ENCODE data around the gene CC2D1B. TPM values are rescaled to one million over a fixed set of nuclear protein-coding genes. Genes with fewer than 3 reads are reported as not detected.

Gene CC2D1B
- total and polyA plus RNA-seq, 2 of the 4 experiments (the other 2 are of a cell fraction) = 16.9 to 17.2 TPM

DNA sequence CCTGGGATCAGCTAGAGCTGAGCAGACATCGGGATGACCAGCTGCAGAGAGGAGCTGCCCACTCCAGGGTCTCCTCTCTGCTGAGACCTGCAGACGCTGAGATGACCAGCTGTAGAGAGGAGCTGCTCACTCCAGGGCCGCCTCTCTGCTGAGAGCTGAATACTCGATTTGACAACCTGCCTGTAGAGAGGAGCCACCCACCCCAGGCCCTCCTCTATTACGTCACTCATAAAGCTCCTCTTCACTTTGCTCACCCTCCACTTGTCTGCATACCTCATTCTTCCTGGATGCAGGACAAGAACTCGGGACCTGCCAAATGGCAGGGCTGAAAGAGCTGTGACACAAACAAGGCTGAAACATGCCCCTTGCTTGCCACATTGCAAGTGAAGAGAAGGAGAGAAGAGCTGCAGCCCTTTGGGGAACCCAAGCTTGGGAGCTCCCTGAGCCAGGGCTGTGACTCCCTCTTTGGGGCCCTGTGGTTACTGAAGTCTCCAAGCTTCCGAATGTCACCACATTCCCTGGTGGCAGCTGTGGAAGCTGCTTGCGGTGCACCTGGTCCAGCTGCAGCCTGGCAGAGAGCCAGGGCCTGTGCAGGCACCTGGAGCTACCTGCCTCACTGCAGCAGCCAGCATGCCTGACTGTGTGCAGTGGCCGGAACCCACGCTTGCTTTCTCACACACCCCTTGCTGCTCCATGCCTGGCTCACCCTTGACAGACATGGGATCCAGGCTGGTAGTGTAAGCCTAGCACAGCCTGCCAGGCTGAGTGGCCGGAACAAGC lies 59.6 kb downstream of the CC2D1B start:
- Histone ChIP-seq H3K4me3 (ENCODE audit: insufficient read depth, low read depth, low read length) (no peak overlapping the region), H2AK5ac (ENCODE audit: low read depth, low read length) (no peak overlapping the region), H2AK9ac (replicated peaks; ENCODE audit: low read depth, low read length, poor library complexity) (no peak overlapping the region), H2AFZ (replicated peaks; ENCODE audit: low read length, poor library complexity) (no peak overlapping the region), H2BK15ac (ENCODE audit: low read depth, low read length) (no peak overlapping the region), H3K9me3 (ENCODE audit: control insufficient read depth, insufficient read depth, low read length) (no peaks in the 10 kb centered on the region), H3K56ac (ENCODE audit: extremely low read depth, insufficient read depth, low read length) (no peak overlapping the region), H2BK120ac (ENCODE audit: low read depth, low read length) (no peak overlapping the region), H3K4me2 (ENCODE audit: low read depth, low read length) (no peak overlapping the region), H4K91ac (ENCODE audit: insufficient read depth, low read depth, low read length) (no peak overlapping the region), H3K36me3 (ENCODE audit: control insufficient read depth, insufficient read depth, low read length) (peaks cover 11% of the 10 kb centered on the region), H3K14ac (replicated peaks; ENCODE audit: low read depth, low read length) (no peak overlapping the region), H3K9me1 (ENCODE audit: insufficient read depth, low read length) (peaks cover 2% of the 10 kb centered on the region; the same call in 1 of the 2 replicates), H2BK5ac (ENCODE audit: low read depth, low read length, poor library complexity, severe bottlenecking) (no peak overlapping the region), H4K8ac (ENCODE audit: low read depth in 2 of 2, low read length in 2 of 2) (no peak overlapping the region), H3K4me1 (ENCODE audit: control insufficient read depth, insufficient read depth, low read length) (no peaks in the 10 kb centered on the region), H3K23ac (ENCODE audit: low read depth, low read length) (no peak overlapping the region), H3K27ac (ENCODE audit: insufficient read depth, low read length) (no peak overlapping the region), H4K5ac (ENCODE audit: low read depth, low read length) (no peak overlapping the region), H3K27me3 (ENCODE audit: control insufficient read depth, insufficient read depth, low read length) (no peaks in the 10 kb centered on the region), H2BK20ac (ENCODE audit: low read depth, low read length) (no peak overlapping the region), H4K20me1 (ENCODE audit: insufficient read depth, low read length) (no peaks in the 10 kb centered on the region), H3K4ac (ENCODE audit: low read depth, low read length) (no peak overlapping the region), H3K9ac (ENCODE audit: low read depth, low read length) (no peak overlapping the region), H3K18ac (ENCODE audit: low read depth, low read length) (no peak overlapping the region), H3K79me1 (ENCODE audit: low read depth in 1 of 2, low read length in 2 of 2) (no peaks in the 10 kb centered on the region)
- in situ Hi-C loops (cut with MboI; ENCODE audit: low sequenced_read_pairs) (no loop called here), intact Hi-C loops (cut with micrococcal nuclease) (no loop called here), dilution Hi-C loops (cut with HindIII; ENCODE audit: low sequenced_read_pairs, unreplicated experiment) (no loop called here)
- 88% methylated on average over 3 of the region's 11 CpGs; no CpG with 5 or more reads in 1 of the 2 experiments for WGBS, 2 experiments (ENCODE audit: extremely low coverage in 2 of 2, insufficient read length in 1 of 2)
- DNase-seq (no peak), ATAC-seq (ENCODE audit: low read depth) (no peak)
- TF ChIP-seq, protein P1, sequence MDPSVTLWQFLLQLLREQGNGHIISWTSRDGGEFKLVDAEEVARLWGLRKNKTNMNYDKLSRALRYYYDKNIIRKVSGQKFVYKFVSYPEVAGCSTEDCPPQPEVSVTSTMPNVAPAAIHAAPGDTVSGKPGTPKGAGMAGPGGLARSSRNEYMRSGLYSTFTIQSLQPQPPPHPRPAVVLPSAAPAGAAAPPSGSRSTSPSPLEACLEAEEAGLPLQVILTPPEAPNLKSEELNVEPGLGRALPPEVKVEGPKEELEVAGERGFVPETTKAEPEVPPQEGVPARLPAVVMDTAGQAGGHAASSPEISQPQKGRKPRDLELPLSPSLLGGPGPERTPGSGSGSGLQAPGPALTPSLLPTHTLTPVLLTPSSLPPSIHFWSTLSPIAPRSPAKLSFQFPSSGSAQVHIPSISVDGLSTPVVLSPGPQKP (IDR thresholded peaks at IDR 0.05; ENCODE audit: borderline replicate concordance, low read depth, low read length) = no peak
- TF ChIP-seq, protein P2, sequence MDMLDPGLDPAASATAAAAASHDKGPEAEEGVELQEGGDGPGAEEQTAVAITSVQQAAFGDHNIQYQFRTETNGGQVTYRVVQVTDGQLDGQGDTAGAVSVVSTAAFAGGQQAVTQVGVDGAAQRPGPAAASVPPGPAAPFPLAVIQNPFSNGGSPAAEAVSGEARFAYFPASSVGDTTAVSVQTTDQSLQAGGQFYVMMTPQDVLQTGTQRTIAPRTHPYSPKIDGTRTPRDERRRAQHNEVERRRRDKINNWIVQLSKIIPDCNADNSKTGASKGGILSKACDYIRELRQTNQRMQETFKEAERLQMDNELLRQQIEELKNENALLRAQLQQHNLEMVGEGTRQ (IDR thresholded peaks at IDR 0.05; ENCODE audit: low read depth, low read length) = no peak
- TF ChIP-seq, protein P3, sequence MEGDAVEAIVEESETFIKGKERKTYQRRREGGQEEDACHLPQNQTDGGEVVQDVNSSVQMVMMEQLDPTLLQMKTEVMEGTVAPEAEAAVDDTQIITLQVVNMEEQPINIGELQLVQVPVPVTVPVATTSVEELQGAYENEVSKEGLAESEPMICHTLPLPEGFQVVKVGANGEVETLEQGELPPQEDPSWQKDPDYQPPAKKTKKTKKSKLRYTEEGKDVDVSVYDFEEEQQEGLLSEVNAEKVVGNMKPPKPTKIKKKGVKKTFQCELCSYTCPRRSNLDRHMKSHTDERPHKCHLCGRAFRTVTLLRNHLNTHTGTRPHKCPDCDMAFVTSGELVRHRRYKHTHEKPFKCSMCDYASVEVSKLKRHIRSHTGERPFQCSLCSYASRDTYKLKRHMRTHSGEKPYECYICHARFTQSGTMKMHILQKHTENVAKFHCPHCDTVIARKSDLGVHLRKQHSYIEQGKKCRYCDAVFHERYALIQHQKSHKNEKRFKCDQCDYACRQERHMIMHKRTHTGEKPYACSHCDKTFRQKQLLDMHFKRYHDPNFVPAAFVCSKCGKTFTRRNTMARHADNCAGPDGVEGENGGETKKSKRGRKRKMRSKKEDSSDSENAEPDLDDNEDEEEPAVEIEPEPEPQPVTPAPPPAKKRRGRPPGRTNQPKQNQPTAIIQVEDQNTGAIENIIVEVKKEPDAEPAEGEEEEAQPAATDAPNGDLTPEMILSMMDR (conservative IDR thresholded peaks at IDR 0.05; ENCODE audit: low read depth, low read length) = no peak
- TF ChIP-seq MAZ (IDR thresholded peaks at IDR 0.05; ENCODE audit: borderline replicate concordance, low read depth, low read length) (no peak), BHLHE40 (IDR thresholded peaks at IDR 0.05; ENCODE audit: low read depth, low read length) (no peak), CHD1 (IDR thresholded peaks at IDR 0.05; ENCODE audit: low read depth, low read length) (no peak), FOS (IDR thresholded peaks at IDR 0.05; ENCODE audit: low read depth, low read length) (no peak), RFX5 (IDR thresholded peaks at IDR 0.05; ENCODE audit: low read depth, low read length) (no peak), CEBPB (IDR thresholded peaks at IDR 0.05; ENCODE audit: low read depth, low read length) (no peak), POLR2A (IDR thresholded peaks at IDR 0.05; ENCODE audit: low read depth, low read length) (no peak), RAD21 (IDR thresholded peaks at IDR 0.05; ENCODE audit: low read length) (no peak), RCOR1 (IDR thresholded peaks at IDR 0.05; ENCODE audit: insufficient replicate concordance, low read length) (no peak), SMC3 (IDR thresholded peaks at IDR 0.05; ENCODE audit: low read depth, low read length) (no peak), MXI1 (IDR thresholded peaks at IDR 0.05; ENCODE audit: borderline replicate concordance, low read depth, low read length) (no peak), MAFK (IDR thresholded peaks at IDR 0.05; ENCODE audit: low read depth, low read length) (no peak), NFE2L2 (IDR thresholded peaks at IDR 0.05; ENCODE audit: low read depth, low read length) (no peak)
- ChIA-PET CTCF (no interaction called here), POLR2A (ENCODE audit: unreplicated experiment) (no interaction called here)
- BruUV-seq (replicated peaks) = no TSS peak

All from IMR-90 (cell line).